DOHH2 (cell line): ENCODE results near the gene SOD2.

ENCODE experiments used
- H3F3A ChIP-seq: fragments of 200-600 bp; sonication (generic), shearing (Covaris generic); 2 replicates; pipeline ENCODE4 v1.6.0; 2016; ENCODE audit warnings: antibody characterized with exemption, mild to moderate bottlenecking; ENCODE audit not compliant: control insufficient read depth, insufficient read depth
- H3K27ac ChIP-seq: fragments of 200-600 bp; sonication (generic); 2 replicates; pipeline ENCODE4 v1.5.1; 2014; ENCODE audit warnings: low read depth, mild to moderate bottlenecking, low read length, moderate library complexity
- H3K27me3 ChIP-seq: fragments of 200-600 bp; sonication (generic); 2 replicates; pipeline ENCODE4 v1.6.1; 2014; ENCODE audit warnings: mild to moderate bottlenecking, low read length, mixed read lengths; ENCODE audit not compliant: control insufficient read depth
- H3K36me3 ChIP-seq: fragments of 200-600 bp; sonication (generic); 2 replicates; pipeline ENCODE4 v1.6.1; 2014; ENCODE audit warnings: mild to moderate bottlenecking, low read length, moderate library complexity, mixed read lengths; ENCODE audit not compliant: control insufficient read depth
- H3K4me1 ChIP-seq: fragments of 200-600 bp; sonication (generic); 2 replicates; pipeline ENCODE4 v1.6.1; 2014; ENCODE audit warnings: mild to moderate bottlenecking, low read length, mixed read lengths; ENCODE audit not compliant: control insufficient read depth
- H3K4me2 ChIP-seq: fragments of 200-600 bp; sonication (generic); 2 replicates; pipeline ENCODE4 v1.6.0; 2014; ENCODE audit warnings: mild to moderate bottlenecking, low read length, moderate library complexity
- H3K4me3 ChIP-seq: fragments of 200-600 bp; sonication (generic); 2 replicates; pipeline ENCODE4 v1.5.1; 2014; ENCODE audit warnings: mild to moderate bottlenecking, low read length, mixed read lengths
- H3K79me2 ChIP-seq: fragments of 200-600 bp; sonication (generic); 2 replicates; pipeline ENCODE4 v1.6.1; 2014; ENCODE audit warnings: mild to moderate bottlenecking, low read length, mixed read lengths; ENCODE audit not compliant: control insufficient read depth
- H3K9me2 ChIP-seq: fragments of 200-600 bp; sonication (generic); replicated peaks from 2 replicates; pipeline ENCODE4 v1.6.1; 2014; ENCODE audit warnings: mild to moderate bottlenecking, low read length, mixed read lengths; ENCODE audit not compliant: control insufficient read depth
- H3K9me3 ChIP-seq: fragments of 200-600 bp; sonication (generic); 2 replicates; pipeline ENCODE4 v1.6.1; 2014; ENCODE audit warnings: antibody characterized with exemption, low read length, mixed read lengths; ENCODE audit not compliant: control insufficient read depth, insufficient read depth
- H4K20me1 ChIP-seq: fragments of 200-600 bp; sonication (generic); 2 replicates; pipeline ENCODE4 v1.6.0; 2014; ENCODE audit warnings: low read depth, mild to moderate bottlenecking, antibody characterized with exemption, low read length, moderate library complexity; ENCODE audit not compliant: control insufficient read depth, insufficient read depth
- CTCF ChIP-seq: fragments of 200-600 bp; sonication (generic); IDR thresholded peaks from one replicate; pipeline ENCODE4 v1.5.1; 2014; ENCODE audit warnings: antibody characterized with exemption, mild to moderate bottlenecking, low read depth, low read length; ENCODE audit not compliant: poor library complexity, severe bottlenecking
- EZH2phosphoT487 ChIP-seq: fragments of 200-600 bp; sonication (generic); IDR thresholded peaks from 2 replicates; pipeline ENCODE4 v1.6.1; 2017; ENCODE audit warnings: borderline replicate concordance, mild to moderate bottlenecking, antibody characterized with exemption, low read length, moderate library complexity, mixed read lengths

SOD2 gene

GRCh38 chr6:159682810-159683209, 10.2 kb downstream of the SOD2 start:
- H3K27ac ChIP-seq: no peak overlapping the region

GRCh38 chr6:159682295-159682694, 10.7 kb downstream of the SOD2 start:
- Histone ChIP-seq H3K79me2 (no peaks in the 10 kb centered on the region; the same call in 1 of the 2 replicates), H3K9me2 (no peaks in the 10 kb centered on the region), H3K4me1 (no peaks in the 10 kb centered on the region), H3K27me3 (no peaks in the 10 kb centered on the region), H3K36me3 (peaks cover 53% of the 10 kb centered on the region), H3K9me3 (no peaks in the 10 kb centered on the region), H3K4me2 (no peak overlapping the region), H4K20me1 (no peaks in the 10 kb centered on the region), H3F3A (no peaks in the 10 kb centered on the region; the same call in 1 of the 2 replicates), H3K4me3 (no peak overlapping the region), H3K27ac (no peak overlapping the region)
- no peak for TF ChIP-seq EZH2phosphoT487
- no peak for TF ChIP-seq CTCF

More at GRCh38 chr6:159682810-159683209, 10.2 kb downstream of the SOD2 start:
- Histone ChIP-seq H3K9me2 (no peaks in the 10 kb centered on the region), H3K4me3 (no peak overlapping the region), H4K20me1 (no peaks in the 10 kb centered on the region), H3K4me1 (no peaks in the 10 kb centered on the region), H3F3A (no peaks in the 10 kb centered on the region; the same call in 1 of the 2 replicates), H3K4me2 (no peak overlapping the region), H3K36me3 (peaks cover 58% of the 10 kb centered on the region), H3K27me3 (no peaks in the 10 kb centered on the region), H3K9me3 (no peaks in the 10 kb centered on the region), H3K79me2 (peaks cover under 1% of the 10 kb centered on the region)
- no peak for TF ChIP-seq EZH2phosphoT487
- no peak for TF ChIP-seq CTCF

- Histone ChIP-seq H3K4me1 (no peaks in the 10 kb centered on the region), H3K4me3 (no peak overlapping the region), H3K4me2 (no peak overlapping the region), H3F3A (no peaks in the 10 kb centered on the region; the same call in 1 of the 2 replicates), H3K9me3 (no peaks in the 10 kb centered on the region), H3K36me3 (peaks cover 45% of the 10 kb centered on the region), H3K79me2 (no peaks in the 10 kb centered on the region), H3K27ac (no peak overlapping the region), H3K27me3 (no peaks in the 10 kb centered on the region), H4K20me1 (no peaks in the 10 kb centered on the region), H3K9me2 (no peaks in the 10 kb centered on the region)
- no peak for TF ChIP-seq CTCF
- TF ChIP-seq EZH2phosphoT487: no peak
Measured at GRCh38 chr6:159681191-159681880, 11.7 kb downstream of the SOD2 start.
